K562 (cell line): ENCODE measurements around the gene CENPE. TPM values are rescaled to one million over a fixed set of nuclear protein-coding genes. Genes with fewer than 3 reads are reported as not detected.

Experiments
- ATAC-seq: fragments of 200-7000 bp; cut with Tn5 transposase; 3 replicates; pipeline ENCODE4 v1.9.1; 2020; ENCODE audit warnings: moderate library complexity
- BruUV-seq: library from RNA; stranded (reverse); fragments of 400-500 nt; replicated peaks from 2 replicates; lab custom pipeline; 2021; lab: Mats Ljungman, UMichigan
- CTCF ChIA-PET: fragments of 300-600 bp; formaldehyde crosslinking; extraction: SDS; loops from one replicate; lab custom pipeline; 2021; ENCODE audit warnings: low intra/inter-chr PET ratio; lab: Yijun Ruan, JAX
- POLR2A ChIA-PET: fragments of 300-600, 350-650 bp; sonication (Branson Sonifier 250); formaldehyde crosslinking; extraction: SDS; loops from one replicate; lab custom pipeline; 2021; ENCODE audit warnings: antibody characterized with exemption, inconsistent platforms; lab: Yijun Ruan, JAX
- DNase-seq, 4 experiments: peaks; one replicate each; pipeline versions ENCODE4 v3.0.0 to v3.0.0-alpha.2; 2011 to 2018; ENCODE audit warnings: low spot score in 3 of 4, mixed read lengths in 3 of 4; ENCODE audit errors: extremely low read depth in 1 of 4
- FAIRE-seq: peaks from 2 replicates; lab custom pipeline; 2011; peaks lifted over from hg19 to GRCh38; lab: Jason Lieb, UNC
- H2AFZ ChIP-seq: 2 replicates; pipeline ENCODE4 v1.6.0; 2011; ENCODE audit warnings: low read depth, low read length, control low read depth, inconsistent platforms
- H3K27ac ChIP-seq: fragments of 200-600 bp; 3 replicates; pipeline ENCODE4 v1.8.0; 2011; ENCODE audit warnings: low read depth, mild to moderate bottlenecking, control low read depth, inconsistent platforms, low read length, moderate library complexity, mixed read lengths; ENCODE audit errors: extremely low read depth
- H3K27me3 ChIP-seq, 2 experiments: fragments of 300-600 bp in 1 of 2; 2 replicates in 1 of 2; 3 replicates in 1 of 2; pipeline versions ENCODE4 v1.6.0 to v1.8.0; 2011; ENCODE audit warnings: inconsistent platforms in 2 of 2, low read length in 2 of 2, mild to moderate bottlenecking in 1 of 2, mixed read lengths in 1 of 2, moderate library complexity in 1 of 2; ENCODE audit not compliant: control insufficient read depth in 2 of 2, insufficient read depth in 2 of 2
- H3K36me3 ChIP-seq: fragments of 300-600 bp; 3 replicates; pipeline ENCODE4 v1.8.0; 2011; ENCODE audit warnings: mild to moderate bottlenecking, low read length, inconsistent platforms; ENCODE audit not compliant: control insufficient read depth, insufficient read depth
- H3K4me1 ChIP-seq, 2 experiments: fragments of 200-600 bp in 1 of 2; replicated peaks in 1 of 2; 2 replicates in 1 of 2; 3 replicates in 1 of 2; pipeline versions ENCODE4 v1.5.1 to v1.8.0; 2011; ENCODE audit warnings: inconsistent platforms in 2 of 2, low read length in 2 of 2, mild to moderate bottlenecking in 1 of 2, mixed read lengths in 1 of 2, moderate library complexity in 1 of 2; ENCODE audit not compliant: control insufficient read depth in 2 of 2, insufficient read depth in 2 of 2
- H3K4me2 ChIP-seq: 2 replicates; pipeline ENCODE4 v1.6.1; 2011; ENCODE audit warnings: low read length, control low read depth, inconsistent platforms, mixed read lengths; ENCODE audit not compliant: insufficient read depth
- H3K4me3 ChIP-seq: fragments of 200-600 bp; sonication (generic), shearing (Covaris generic); 2 replicates; pipeline ENCODE4 v1.5.1; 2016; ENCODE audit warnings: control low read depth, inconsistent platforms
- H3K79me2 ChIP-seq: fragments of 200-600 bp; 3 replicates; pipeline ENCODE4 v1.8.0; 2011; ENCODE audit warnings: low read length, inconsistent platforms; ENCODE audit not compliant: control insufficient read depth, insufficient read depth
- H3K9ac ChIP-seq, 2 experiments: 2 replicates each; pipeline versions ENCODE4 v1.6.0 to v1.6.1; 2011; ENCODE audit warnings: low read depth in 2 of 2, low read length in 2 of 2, control low read depth in 1 of 2, inconsistent platforms in 1 of 2, mild to moderate bottlenecking in 1 of 2, mixed read lengths in 1 of 2; ENCODE audit not compliant: insufficient read depth in 1 of 2
- H3K9me1 ChIP-seq: one replicate; pipeline ENCODE4 v1.6.0; 2011; ENCODE audit warnings: inconsistent platforms, mild to moderate bottlenecking, low read length, moderate library complexity; ENCODE audit not compliant: control insufficient read depth, insufficient read depth
- H3K9me3 ChIP-seq: replicated peaks from 2 replicates; pipeline ENCODE4 v1.5.1; 2011; ENCODE audit warnings: low read depth, low read length, inconsistent platforms; ENCODE audit not compliant: control insufficient read depth, insufficient read depth
- H4K20me1 ChIP-seq: replicated peaks from 2 replicates; pipeline ENCODE4 v1.6.1; 2011; ENCODE audit warnings: low read length, inconsistent platforms, mixed read lengths; ENCODE audit not compliant: control insufficient read depth, insufficient read depth
- C11orf30 ChIP-seq: fragments of 450-650 bp; IDR thresholded peaks from 2 replicates; pipeline ENCODE4 v1.6.1; 2016; ENCODE audit warnings: low read depth, mild to moderate bottlenecking
- GABPB2 ChIP-seq: fragments of 250-450 bp; sonication (Bioruptor Pico); conservative IDR thresholded peaks from 2 replicates; pipeline ENCODE4 v1.5.1; 2021; ENCODE audit warnings: mild to moderate bottlenecking
- MAFG ChIP-seq: fragments of 450-650 bp; conservative IDR thresholded peaks from 2 replicates; pipeline ENCODE4 v1.6.1; 2016; ENCODE audit warnings: missing genetic modification characterization, missing compliant biosample characterization
- MLX ChIP-seq, 2 experiments: fragments of 450-650 bp in 1 of 2; sonication (generic) in 1 of 2; formaldehyde crosslinking; conservative IDR thresholded peaks; 2 replicates each; pipeline versions ENCODE4 v1.4.0 to v1.8.1; 2020 to 2022; ENCODE audit warnings: mild to moderate bottlenecking in 1 of 2, missing genetic modification reagents in 1 of 2
- XRCC5 ChIP-seq: fragments of 200-400 bp; formaldehyde crosslinking; IDR thresholded peaks from 2 replicates; pipeline ENCODE4 v1.6.1; 2017; ENCODE audit warnings: low read depth, mild to moderate bottlenecking, low read length
- ZNF316 ChIP-seq: fragments of 450-650 bp; IDR thresholded peaks from 2 replicates; pipeline ENCODE4 v1.6.1; 2016
- WGBS: fragments of 100-300 bp; shearing (Covaris generic); methylation state at CpG from one replicate; pipeline ENCODE4 v1.1.6; 2016; ENCODE audit warnings: low coverage, mixed read lengths; ENCODE audit not compliant: insufficient coverage; ENCODE audit errors: missing lambda C conversion rate; 5-methylcytosine and 5-hydroxymethylcytosine counted together
- in situ Hi-C: fragments of 300-500 bp; cut with MboI; formaldehyde crosslinking; loops from 4 replicates; pipeline ENCODE4 v1.15.0; 2018; ENCODE audit warnings: inconsistent platforms, mixed read lengths
- intact Hi-C: fragments of 100-400 bp; cut with micrococcal nuclease; formaldehyde crosslinking; loops from 2 replicates; pipeline ENCODE4 v1.14.2; 2022
- polyA plus RNA-seq, 8 experiments: library from polyadenylated mRNA; depleted of rRNA in 4 of 8; stranded (reverse) in 5 of 8; unstranded in 3 of 8; fragments of >200 nt; fragmentation: Nextera tagmentation in 2 of 8; fragmentation: Illumina TruSeq in 1 of 8; extraction: Ambion mirVana in 2 of 8; extraction: Trizol in 1 of 8; gene quantifications; 2 replicates each; pipeline versions ENCODE4 v1.2.1 to v1.2.3, GENCODE V29; 2011 to 2014; ENCODE audit warnings: inconsistent platforms in 1 of 8, missing spikeins in 1 of 8
- total RNA-seq, 7 experiments: library from RNA; depleted of rRNA in 6 of 7; stranded (reverse); fragments of >200 nt in 6 of 7; fragmentation: Illumina TruSeq in 2 of 7; extraction: Trizol in 2 of 7; gene quantifications; 2 replicates each; pipeline versions ENCODE4 v1.2.1 to v1.2.3, GENCODE V29; 2011 to 2021; ENCODE audit warnings: low replicate concordance in 1 of 7

CENPE gene
- total and polyA plus RNA-seq, 9 of the 15 experiments (the other 6 are each of a cell fraction or from before 2014, with no cell fraction given) = 9.9 to 53.2 (median 27.4) TPM

- Histone ChIP-seq H3K27me3 (no peaks in the 10 kb centered on the region), H3K4me3 (no peak overlapping the region), H3K9me1 (no peaks in the 10 kb centered on the region), H4K20me1 (no peaks in the 10 kb centered on the region), H3K79me2 (no peaks in the 10 kb centered on the region), H2AFZ (no peak overlapping the region), H3K27ac (no peak overlapping the region), H3K9ac (no peak overlapping the region), H3K4me2 (no peak overlapping the region), H3K4me1 (no peaks in the 10 kb centered on the region), H3K9me3 (no peaks in the 10 kb centered on the region), H3K36me3 (peaks cover 39% of the 10 kb centered on the region; the same call in 2 of the 3 replicates)
- ChIA-PET POLR2A (no interaction called here), CTCF (interaction anchor here (0.6 kb wide), 1 partner anchor 890 kb away, joined by 3 read pairs; no protein-coding TSS in a partner anchor)
- no TSS peak for BruUV-seq
- peak; percentile 54; the same call in 1 of the 2 replicates for TF ChIP-seq ZNF316
- 0 out of 2 replicates have a peak, but pooled peaks have one; percentile 21 for TF ChIP-seq MAFG (tag)
- peak; percentile 41; the same call in 1 of the 2 replicates for TF ChIP-seq C11orf30
- TF ChIP-seq MLX (CRISPR knock-in tag; conservative IDR thresholded peaks at IDR 0.05) = no peak
- no peak for TF ChIP-seq XRCC5
- TF ChIP-seq GABPB2 = no peak
- ATAC-seq (no peak), FAIRE-seq (no peak), DNase-seq (no peak)
- in situ Hi-C loops = no loop called here
- intact Hi-C loops = no loop called here
- WGBS = 79% methylated on average over 7 of the region's 8 CpGs
These were observed 69.0 kb downstream of the CENPE start for GRCh38 chr4:103129174-103129573.
